Dedifferentiated amniotic fluid mesenchymal stem cell (primary cell): ENCODE data around the gene TBC1D19.
A peak's percentile ranks its signal among the peaks of the same experiment; 100 is the strongest.

Source experiments
- DNase-seq: peaks from one replicate; pipeline ENCODE4 v3.0.0-alpha.2; 2016; ENCODE audit errors: extremely low spot score

TBC1D19 gene

GRCh38 chr4:26782168-26782829 is 198.4 kb downstream of the TBC1D19 start:
- DNase-seq: peak; percentile 69

DNA sequence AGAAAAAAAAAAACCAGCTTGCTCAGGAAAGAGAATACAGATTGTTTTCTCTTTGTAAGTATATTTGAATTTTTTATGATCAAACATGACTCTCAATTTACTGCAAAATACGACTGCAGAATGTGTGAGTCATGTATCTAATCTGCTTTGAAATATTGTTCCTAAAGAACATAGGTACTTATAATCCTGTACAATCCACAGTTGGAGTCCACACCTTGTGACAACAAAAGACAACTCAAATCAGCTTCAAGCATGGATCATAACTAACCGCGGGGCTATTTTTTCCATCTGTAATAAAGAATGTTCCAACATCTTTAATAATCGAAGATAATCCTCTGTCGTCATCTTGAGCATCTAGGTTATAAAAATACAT is 198.9 kb downstream of the TBC1D19 start:
- no peak for DNase-seq

DNA sequence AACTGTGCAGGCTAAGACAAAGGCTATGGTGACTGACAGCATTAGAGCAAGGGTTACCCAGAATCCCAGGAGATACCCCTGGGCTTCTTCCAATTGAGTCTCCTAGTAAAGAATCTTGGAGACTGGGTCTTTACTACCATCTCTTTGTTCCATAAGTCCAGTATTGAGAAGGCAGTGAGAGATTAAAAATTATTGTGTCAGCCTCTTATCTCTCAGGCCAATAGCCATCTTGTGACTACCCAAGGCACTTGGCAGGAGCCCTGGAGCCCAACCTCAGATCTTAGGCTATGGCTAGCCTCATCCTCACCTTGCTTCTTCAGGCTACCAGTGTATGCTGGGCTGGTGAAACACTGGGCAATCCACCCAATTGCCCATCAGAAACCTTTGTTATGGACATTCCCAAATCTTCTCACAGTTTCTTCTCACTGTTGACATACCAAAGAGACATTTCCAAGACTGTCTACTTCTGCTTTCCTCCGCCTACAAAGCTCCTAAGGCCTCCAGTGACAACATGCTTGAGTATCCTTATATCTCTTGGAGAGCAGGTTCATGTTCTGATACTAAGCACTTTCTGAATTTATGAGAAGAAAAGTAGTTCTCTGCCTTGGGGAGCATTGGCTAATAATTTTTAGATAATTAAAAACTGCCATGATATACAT is 200.5 kb downstream of the TBC1D19 start:
- no peak for DNase-seq

DNA sequence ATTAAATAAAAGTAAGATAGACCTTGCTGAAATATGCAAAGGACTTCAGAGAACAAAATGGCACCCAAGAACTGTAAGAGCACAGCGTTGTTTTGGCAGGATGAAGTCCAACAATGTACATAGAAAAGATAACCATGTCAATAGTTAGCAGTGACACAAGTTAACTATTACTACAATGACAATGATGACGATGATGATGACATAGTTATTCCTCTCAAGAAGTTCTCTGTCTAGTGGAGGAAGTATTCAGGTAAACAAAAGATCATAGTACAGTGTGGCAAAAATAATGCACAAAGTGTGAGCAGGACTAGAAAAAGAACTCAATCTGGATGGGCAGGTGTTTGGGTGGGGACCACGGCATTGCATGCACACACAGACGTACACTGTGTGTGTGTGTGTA is 201.4 kb downstream of the TBC1D19 start:
- no peak for DNase-seq

DNA sequence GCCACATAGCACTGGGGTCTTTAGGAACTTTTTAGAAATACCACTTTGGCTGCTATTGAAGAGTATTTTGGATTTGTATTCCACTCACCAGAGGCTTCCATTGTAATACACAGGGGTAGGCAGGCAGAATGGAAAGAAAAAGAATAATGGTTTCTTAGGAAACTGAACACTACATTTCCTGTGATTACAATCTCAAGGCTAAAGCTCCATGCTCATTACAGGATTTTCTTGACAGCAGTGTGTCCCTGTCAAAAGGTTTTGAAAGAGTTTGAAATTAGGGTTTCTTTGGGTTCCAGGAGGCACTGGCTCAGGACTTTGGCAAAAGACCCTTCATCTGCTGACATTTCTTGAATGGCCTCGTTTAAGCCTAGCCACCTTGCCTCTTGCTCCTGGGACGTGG is 201.9 kb downstream of the TBC1D19 start:
- no peak for DNase-seq

DNA sequence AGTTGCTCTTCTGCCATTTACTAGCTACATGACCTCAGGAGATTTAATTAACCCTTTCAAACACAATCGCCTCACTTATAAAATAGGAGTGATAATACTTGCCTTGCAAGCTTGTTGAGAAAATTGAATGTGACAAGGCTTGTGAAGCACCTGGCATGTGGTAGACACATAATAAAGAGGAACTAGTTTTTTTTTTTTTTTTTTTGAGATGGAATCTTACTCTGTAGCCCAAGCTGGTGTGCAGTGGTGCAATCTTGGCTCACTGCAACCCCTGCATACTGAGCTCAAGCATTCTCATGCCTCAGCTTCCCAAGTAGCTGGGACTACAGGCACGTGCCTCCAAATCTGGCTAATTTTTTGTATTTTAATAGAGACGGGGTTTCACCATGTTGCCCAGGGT is 203.0 kb downstream of the TBC1D19 start:
- DNase-seq: no peak

DNA sequence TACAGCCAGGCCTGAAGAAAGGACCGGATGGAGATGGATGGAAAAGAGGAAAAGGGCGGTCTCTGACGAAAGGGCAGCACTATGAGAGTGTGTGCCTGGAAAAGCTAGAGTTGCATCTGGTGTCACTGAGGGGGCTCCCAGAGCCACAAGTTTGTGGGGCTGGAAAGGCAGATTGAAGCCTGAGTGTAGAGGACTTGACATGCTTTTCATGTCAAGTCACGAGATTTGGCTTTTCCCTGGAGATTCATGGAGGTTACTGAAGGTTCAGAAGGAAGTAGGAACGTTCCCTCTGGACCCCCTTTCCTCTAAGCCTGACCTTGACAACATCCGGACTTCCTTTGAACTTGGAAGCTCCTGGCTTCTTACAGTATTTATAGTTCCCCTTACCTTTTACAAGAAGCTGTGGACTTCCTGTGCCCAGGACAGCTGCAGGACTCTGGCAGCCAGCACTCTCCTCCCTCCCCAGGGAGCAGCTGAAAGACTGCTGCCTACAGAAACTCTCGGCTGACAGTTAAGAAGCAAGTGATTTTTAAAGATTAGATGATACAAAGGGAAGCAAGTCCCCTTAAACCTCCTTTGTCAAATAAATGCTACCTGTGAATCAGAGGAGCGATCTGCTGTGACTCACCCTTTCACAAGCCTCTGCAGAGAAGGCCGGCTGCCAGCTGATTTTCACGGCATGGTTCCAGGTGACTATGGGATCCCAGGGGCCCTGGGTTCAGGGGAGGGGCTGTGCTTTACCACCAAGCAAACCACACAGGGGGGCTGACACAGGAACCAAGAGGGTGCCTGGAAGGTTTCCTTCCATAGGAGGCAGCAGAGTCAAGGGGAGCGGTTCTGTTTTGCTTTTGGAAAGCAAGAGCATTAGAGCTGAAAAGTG is 203.8 kb downstream of the TBC1D19 start:
- no peak for DNase-seq

- DNase-seq: no peak
These were observed 204.5 kb downstream of the TBC1D19 start for GRCh38 chr4:26788341-26788733.

DNA sequence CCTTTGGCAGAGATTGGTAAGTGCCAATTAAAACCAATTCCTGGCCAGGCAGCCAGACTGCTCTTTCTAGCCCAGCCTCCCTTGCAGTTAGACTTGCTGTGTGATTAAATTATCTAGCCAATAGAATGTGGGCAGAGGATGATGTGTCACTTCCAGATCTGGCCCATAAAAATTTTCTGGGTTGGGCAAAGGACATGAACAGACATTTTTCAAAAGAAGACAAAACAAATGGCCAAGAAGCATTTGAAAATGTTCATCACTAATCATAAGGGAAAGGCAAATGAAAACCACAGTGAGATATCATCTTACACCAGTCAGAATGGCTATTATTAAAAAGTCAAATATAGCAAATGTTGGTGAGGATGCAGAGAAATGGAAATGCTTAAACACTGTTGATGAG is 205.3 kb downstream of the TBC1D19 start:
- DNase-seq: no peak

- no peak for DNase-seq
These were observed 207.5 kb downstream of the TBC1D19 start for GRCh38 chr4:26791346-26791745.

GRCh38 chr4:26792639-26793038 is 208.8 kb downstream of the TBC1D19 start:
- DNase-seq: no peak

- DNase-seq: no peak
These were observed 209.9 kb downstream of the TBC1D19 start for GRCh38 chr4:26793735-26794134.

- DNase-seq: no peak
These were observed 212.2 kb downstream of the TBC1D19 start for GRCh38 chr4:26796081-26796480.

DNA sequence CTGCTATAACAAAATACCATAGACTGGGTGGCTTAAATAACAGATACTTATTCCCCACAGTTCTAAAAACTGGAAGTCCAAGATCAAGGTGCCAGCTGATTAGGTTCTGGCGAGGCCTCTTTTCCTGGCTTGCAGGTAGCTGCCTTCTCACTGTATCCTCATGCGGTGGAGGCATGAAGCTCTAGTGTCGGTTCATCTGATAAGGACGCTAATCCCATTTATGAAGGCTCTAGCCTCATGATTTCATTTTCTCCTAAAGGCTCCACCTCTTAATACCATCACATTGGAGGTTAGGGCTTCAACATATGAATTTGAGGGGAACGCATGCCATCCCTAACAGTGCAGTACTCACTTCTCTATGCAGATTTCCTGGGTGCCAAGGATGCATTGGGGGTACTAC is 218.9 kb downstream of the TBC1D19 start:
- no peak for DNase-seq

DNA sequence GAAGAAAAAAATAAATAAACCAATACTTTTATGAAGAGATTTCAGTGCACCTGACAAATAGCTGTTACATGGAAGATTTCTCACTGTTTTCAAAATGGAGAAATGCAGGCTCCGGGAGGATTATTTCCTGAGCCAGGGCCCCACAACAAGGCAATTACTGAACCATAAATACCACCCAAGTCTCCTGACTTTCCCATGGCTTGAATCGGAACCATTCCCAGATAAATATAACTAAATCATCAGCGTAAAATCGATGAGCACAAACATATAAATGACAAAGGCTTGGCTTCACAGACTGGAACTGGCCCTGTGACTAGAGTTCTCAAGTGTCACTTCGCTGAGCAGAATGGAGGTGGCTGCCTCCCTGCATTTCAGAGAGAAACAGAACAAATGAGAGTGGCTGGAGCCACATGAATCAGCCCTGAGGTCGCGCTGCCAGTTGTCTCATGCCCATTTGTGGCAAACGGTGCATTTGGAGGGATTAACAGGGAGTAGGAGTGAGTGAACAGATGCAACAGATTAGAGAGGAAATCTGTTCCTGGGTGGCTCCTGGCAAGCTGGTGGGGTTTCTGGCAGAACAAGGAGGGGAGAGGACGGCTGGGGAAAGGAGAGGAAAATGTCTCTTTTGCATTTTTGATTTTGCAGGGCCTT is 219.5 kb downstream of the TBC1D19 start:
- DNase-seq: no peak

DNA sequence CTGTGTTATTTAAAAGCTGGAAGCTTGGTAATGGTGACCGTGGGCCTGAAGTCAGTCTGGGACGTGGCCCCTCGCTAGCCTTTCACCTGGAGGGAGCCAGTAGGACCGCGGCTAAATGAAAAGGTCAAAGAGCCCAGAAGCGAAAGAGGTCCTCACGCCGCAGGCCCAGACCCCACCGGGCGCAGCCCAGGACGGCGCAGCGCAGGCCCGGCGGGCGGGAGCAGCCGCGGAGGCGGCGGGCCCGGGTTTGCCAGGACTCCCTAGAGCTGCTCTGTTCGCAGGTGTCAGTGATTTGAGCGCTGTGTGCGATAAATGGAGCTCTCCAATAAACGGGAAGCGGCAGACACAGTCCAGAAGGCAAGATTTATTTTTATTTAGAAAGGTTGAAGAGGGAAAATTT is 220.6 kb downstream of the TBC1D19 start:
- no peak for DNase-seq

GRCh38 chr4:26804925-26805324 is 221.0 kb downstream of the TBC1D19 start:
- DNase-seq: no peak
